Measurements from ENCODE around the gene CD109. TPM values are rescaled to one million over a fixed set of nuclear protein-coding genes. Genes with fewer than 3 reads are reported as not detected.

Gene CD109
- total and polyA plus RNA-seq, 2 experiments from 2014 or later = 3.0 to 8.2 TPM

DNA sequence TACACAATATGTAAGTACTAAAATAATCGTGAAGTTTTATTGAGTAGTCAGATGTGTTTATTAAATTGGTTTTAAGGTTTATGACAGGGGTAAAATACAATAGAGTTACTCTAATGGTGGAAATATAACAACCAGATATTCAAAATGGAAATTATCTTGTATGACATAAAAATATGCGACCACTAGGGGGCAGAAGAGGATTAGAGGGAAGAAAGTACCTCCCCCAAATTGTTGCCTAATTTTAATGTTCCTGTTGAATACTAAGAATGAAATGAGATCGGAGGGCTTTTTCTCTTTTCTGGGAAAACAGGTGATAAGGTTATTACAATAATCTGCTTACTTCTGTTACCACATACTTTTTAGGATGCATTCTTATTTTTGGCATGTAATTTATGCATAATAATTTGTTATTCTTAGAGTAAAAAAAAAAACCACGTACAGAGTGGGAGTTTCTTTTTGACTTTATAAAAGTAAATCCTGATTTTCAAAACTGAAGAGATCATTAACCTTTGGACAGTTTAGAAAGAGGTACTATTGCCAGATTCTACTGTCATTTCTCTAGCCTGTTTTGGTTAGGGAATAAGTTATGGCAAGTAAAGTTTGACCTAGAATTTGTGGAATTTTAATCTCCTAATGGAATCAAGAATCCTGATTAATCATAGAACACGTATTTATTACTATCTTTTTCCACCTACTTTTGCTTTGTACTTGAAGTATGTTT, 159.2 kb downstream of the CD109 start:
- peak; percentile 78 for DNase-seq (ENCODE audit: low spot score)
- Histone ChIP-seq H3K4me2 (no peak overlapping the region), H4K20me1 (ENCODE audit: insufficient read depth, poor library complexity, severe bottlenecking) (no peaks in the 10 kb centered on the region), H3K36me3 (replicated peaks; ENCODE audit: insufficient read depth, low read depth) (no peaks in the 10 kb centered on the region), H3K79me2 (no peaks in the 10 kb centered on the region), H2AFZ (no peak overlapping the region), H3K9me2 (replicated peaks; ENCODE audit: insufficient read depth) (no peaks in the 10 kb centered on the region), H3K27me3 (no peaks in the 10 kb centered on the region), H3K4me3 (no peak overlapping the region), H3K9me3 (ENCODE audit: low read depth) (no peaks in the 10 kb centered on the region), H3K27ac (no peak overlapping the region), H3K4me1 (ENCODE audit: insufficient read depth) (no peaks in the 10 kb centered on the region)
- WGBS (ENCODE audit: low lambda C conversion rate, missing lambda C conversion rate) = 25% methylated on average over 5 of the region's 5 CpGs
- TF ChIP-seq, protein P1, sequence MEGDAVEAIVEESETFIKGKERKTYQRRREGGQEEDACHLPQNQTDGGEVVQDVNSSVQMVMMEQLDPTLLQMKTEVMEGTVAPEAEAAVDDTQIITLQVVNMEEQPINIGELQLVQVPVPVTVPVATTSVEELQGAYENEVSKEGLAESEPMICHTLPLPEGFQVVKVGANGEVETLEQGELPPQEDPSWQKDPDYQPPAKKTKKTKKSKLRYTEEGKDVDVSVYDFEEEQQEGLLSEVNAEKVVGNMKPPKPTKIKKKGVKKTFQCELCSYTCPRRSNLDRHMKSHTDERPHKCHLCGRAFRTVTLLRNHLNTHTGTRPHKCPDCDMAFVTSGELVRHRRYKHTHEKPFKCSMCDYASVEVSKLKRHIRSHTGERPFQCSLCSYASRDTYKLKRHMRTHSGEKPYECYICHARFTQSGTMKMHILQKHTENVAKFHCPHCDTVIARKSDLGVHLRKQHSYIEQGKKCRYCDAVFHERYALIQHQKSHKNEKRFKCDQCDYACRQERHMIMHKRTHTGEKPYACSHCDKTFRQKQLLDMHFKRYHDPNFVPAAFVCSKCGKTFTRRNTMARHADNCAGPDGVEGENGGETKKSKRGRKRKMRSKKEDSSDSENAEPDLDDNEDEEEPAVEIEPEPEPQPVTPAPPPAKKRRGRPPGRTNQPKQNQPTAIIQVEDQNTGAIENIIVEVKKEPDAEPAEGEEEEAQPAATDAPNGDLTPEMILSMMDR (IDR thresholded peaks at IDR 0.05; ENCODE audit: poor library complexity) = peak; percentile 76
- TF ChIP-seq EZH2phosphoT487 (IDR thresholded peaks at IDR 0.05; ENCODE audit: low read depth, severe bottlenecking, unreplicated experiment) = no peak

DNA sequence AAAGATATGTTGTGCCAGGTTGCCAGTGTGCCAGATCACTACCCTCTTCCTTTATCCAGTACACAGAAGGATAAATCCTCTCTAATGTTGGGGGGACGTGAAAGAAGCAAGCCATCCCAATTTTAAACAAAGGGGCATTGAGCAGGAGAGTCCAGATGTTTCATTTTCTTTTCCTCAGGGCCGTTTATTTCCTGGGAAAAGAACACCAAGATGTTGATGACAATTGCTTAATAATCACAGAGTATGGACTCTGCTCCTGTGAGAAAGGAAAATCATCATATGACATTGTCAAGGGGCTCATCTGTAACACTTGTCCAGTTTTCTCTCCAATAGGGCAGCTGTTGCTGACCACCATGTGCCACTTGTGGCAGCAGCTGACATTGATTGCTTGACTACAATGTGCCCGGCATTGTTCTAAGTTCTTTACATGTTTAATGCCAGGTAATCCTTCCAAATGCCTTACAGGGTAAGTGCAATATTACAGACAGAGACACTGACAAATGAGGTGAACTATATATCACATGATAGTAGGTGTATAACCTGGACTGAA, 161.4 kb downstream of the CD109 start:
- WGBS (ENCODE audit: low lambda C conversion rate, missing lambda C conversion rate) = 77% methylated on average over 3 of the region's 3 CpGs
- TF ChIP-seq, protein P1 (IDR thresholded peaks at IDR 0.05; ENCODE audit: poor library complexity) = no peak
- TF ChIP-seq EZH2 (IDR thresholded peaks at IDR 0.05; ENCODE audit: borderline replicate concordance) (no peak), EZH2phosphoT487 (IDR thresholded peaks at IDR 0.05; ENCODE audit: low read depth, severe bottlenecking, unreplicated experiment) (no peak)
- H3K4me1 ChIP-seq (ENCODE audit: insufficient read depth) = no peaks in the 10 kb centered on the region
- no peak for DNase-seq (ENCODE audit: low spot score)
- H3K27me3 ChIP-seq = no peaks in the 10 kb centered on the region
- H3K9me3 ChIP-seq (ENCODE audit: low read depth) = no peaks in the 10 kb centered on the region
- H3K4me3 ChIP-seq = no peak overlapping the region
- no peak overlapping the region for H3K27ac ChIP-seq
- no peak overlapping the region for H2AFZ ChIP-seq
- H3K36me3 ChIP-seq (replicated peaks; ENCODE audit: insufficient read depth, low read depth) = no peaks in the 10 kb centered on the region
- no peaks in the 10 kb centered on the region for H3K9me2 ChIP-seq (replicated peaks; ENCODE audit: insufficient read depth)
- no peak overlapping the region for H3K4me2 ChIP-seq
- no peaks in the 10 kb centered on the region for H3K79me2 ChIP-seq
- no peaks in the 10 kb centered on the region for H4K20me1 ChIP-seq (ENCODE audit: insufficient read depth, poor library complexity, severe bottlenecking)

DNA sequence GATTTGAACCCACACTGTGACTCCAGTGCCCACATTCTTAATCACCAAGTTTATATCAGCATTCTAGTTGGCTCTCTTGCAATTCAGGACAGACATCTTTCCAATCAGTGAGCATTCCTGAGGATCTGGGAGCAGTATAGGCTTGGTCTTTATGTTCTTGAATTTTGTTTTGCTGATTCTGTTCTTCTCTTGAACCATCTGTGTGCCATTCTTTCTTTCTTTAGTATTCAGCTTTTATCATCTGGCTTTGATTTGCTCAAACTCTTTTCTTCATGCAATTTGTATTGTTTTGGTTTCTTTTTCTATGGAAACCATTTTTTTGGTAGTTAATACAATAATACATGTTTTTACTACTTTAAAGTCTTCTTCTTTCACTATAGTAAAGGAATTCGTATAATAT, 162.4 kb downstream of the CD109 start:
- Histone ChIP-seq H3K4me3 (no peak overlapping the region), H3K79me2 (no peaks in the 10 kb centered on the region), H3K9me2 (replicated peaks; ENCODE audit: insufficient read depth) (no peaks in the 10 kb centered on the region), H4K20me1 (ENCODE audit: insufficient read depth, poor library complexity, severe bottlenecking) (no peaks in the 10 kb centered on the region), H3K9me3 (ENCODE audit: low read depth) (no peaks in the 10 kb centered on the region), H3K27me3 (no peaks in the 10 kb centered on the region), H3K27ac (no peak overlapping the region), H3K4me2 (no peak overlapping the region), H3K36me3 (replicated peaks; ENCODE audit: insufficient read depth, low read depth) (no peaks in the 10 kb centered on the region), H2AFZ (no peak overlapping the region), H3K4me1 (ENCODE audit: insufficient read depth) (no peaks in the 10 kb centered on the region)
- TF ChIP-seq EZH2phosphoT487 (IDR thresholded peaks at IDR 0.05; ENCODE audit: low read depth, severe bottlenecking, unreplicated experiment) = no peak
- TF ChIP-seq, protein P1 (IDR thresholded peaks at IDR 0.05; ENCODE audit: poor library complexity) = no peak
- TF ChIP-seq EZH2 (IDR thresholded peaks at IDR 0.05; ENCODE audit: borderline replicate concordance) = no peak
- WGBS (ENCODE audit: low lambda C conversion rate, missing lambda C conversion rate) = 66% methylated on average over 1 of the region's 1 CpG
- DNase-seq (ENCODE audit: low spot score) = no peak

Data from hepatocyte (in vitro differentiated cells).